ENCODE data around the gene KCNH2. TPM values are rescaled to one million over a fixed set of nuclear protein-coding genes. Genes with fewer than 3 reads are reported as not detected.

Gene KCNH2
- total and polyA plus RNA-seq, 10 of the 15 experiments (the other 5 are each of a cell fraction or from before 2014, with no cell fraction given): 0.04 to 0.24 (median 0.17) TPM; not detected in 6

- 25% methylated on average over 16 of the region's 16 CpGs for WGBS (ENCODE audit: insufficient coverage, insufficient replicate concordance, low lambda C conversion rate, missing lambda C conversion rate)
- no peaks in the 10 kb centered on the region for H3K9me3 ChIP-seq (replicated peaks; ENCODE audit: control insufficient read depth, insufficient read depth, low read length)
- TF ChIP-seq POU2F2 (IDR thresholded peaks at IDR 0.05; ENCODE audit: borderline replicate concordance, low read depth, low read length) (no peak), FOXM1 (IDR thresholded peaks at IDR 0.05; ENCODE audit: low read depth, low read length) (no peak), RFX5 (IDR thresholded peaks at IDR 0.05; ENCODE audit: low read depth, low read length) (no peak), TCF12 (IDR thresholded peaks at IDR 0.05; ENCODE audit: low read depth, low read length) (no peak), NBN (IDR thresholded peaks at IDR 0.05) (no peak)
- no peak for DNase-seq (ENCODE audit: low read depth, low spot score)
- H3K4me2 ChIP-seq (ENCODE audit: control insufficient read depth, insufficient read depth): no peak overlapping the region
- ChIA-PET POLR2A (no interaction called here), CTCF (interaction anchor here (0.9 to 2.0 kb wide), 3 partner anchors 10 to 46 kb away, joined by 3 to 6 read pairs (median 3); no protein-coding TSS in a partner anchor), RAD21 (ENCODE audit: unreplicated experiment) (no interaction called here), SMC1A (ENCODE audit: uncharacterized antibody, unreplicated experiment) (no interaction called here)
- no peak for FAIRE-seq
- H3K4me3 ChIP-seq: no peak overlapping the region
- no peak overlapping the region for H2AFZ ChIP-seq (ENCODE audit: control insufficient read depth, low read depth, low read length)
- H3K27ac ChIP-seq (ENCODE audit: control insufficient read depth, insufficient read depth): no peak overlapping the region
- no peak overlapping the region for H3K9ac ChIP-seq (ENCODE audit: control insufficient read depth, insufficient read depth, low read length)
- in situ Hi-C loops (cut with MboI): no loop called here
- no peaks in the 10 kb centered on the region for H3K79me2 ChIP-seq (ENCODE audit: control insufficient read depth, insufficient read depth, low read length)
- no TSS peak for BruUV-seq (replicated peaks)
- intact Hi-C loops (cut with micrococcal nuclease; ENCODE audit: unreplicated experiment): no loop called here
- H3K36me3 ChIP-seq (ENCODE audit: control insufficient read depth in 2 of 2, insufficient read depth in 2 of 2, low read length in 1 of 2): no peaks in the 10 kb centered on the region
- no peaks in the 10 kb centered on the region for H4K20me1 ChIP-seq (ENCODE audit: control insufficient read depth, insufficient read depth)
- H3K4me1 ChIP-seq (ENCODE audit: control insufficient read depth, insufficient read depth, low read length): no peaks in the 10 kb centered on the region
- H3K27me3 ChIP-seq (replicated peaks in 1 of 2; ENCODE audit: control insufficient read depth in 2 of 2, insufficient read depth in 2 of 2, low read length in 1 of 2): peaks cover 0 to 2% of the 10 kb centered on the region in 2 experiments; a peak in 2 of 4 replicates
- no peak for ATAC-seq
These were observed 9.3 kb downstream of the KCNH2 start for GRCh38 chr7:150968734-150969372.

- H4K20me1 ChIP-seq (ENCODE audit: control insufficient read depth, insufficient read depth): no peaks in the 10 kb centered on the region
- BruUV-seq (replicated peaks): no TSS peak
- ATAC-seq: no peak
- H3K4me2 ChIP-seq (ENCODE audit: control insufficient read depth, insufficient read depth): no peak overlapping the region
- peaks cover 0 to 2% of the 10 kb centered on the region in 2 experiments; a peak in 2 of 4 replicates for H3K27me3 ChIP-seq (replicated peaks in 1 of 2; ENCODE audit: control insufficient read depth in 2 of 2, insufficient read depth in 2 of 2, low read length in 1 of 2)
- no peak for DNase-seq (ENCODE audit: low read depth, low spot score)
- no peaks in the 10 kb centered on the region for H3K9me3 ChIP-seq (replicated peaks; ENCODE audit: control insufficient read depth, insufficient read depth, low read length)
- FAIRE-seq: no peak
- POLR2A ChIA-PET: no interaction called here
- no peak overlapping the region for H2AFZ ChIP-seq (ENCODE audit: control insufficient read depth, low read depth, low read length)
- no peak overlapping the region for H3K27ac ChIP-seq (ENCODE audit: control insufficient read depth, insufficient read depth)
- in situ Hi-C loops (cut with MboI) (no loop called here), intact Hi-C loops (cut with micrococcal nuclease; ENCODE audit: unreplicated experiment) (no loop called here)
- RAD21 ChIA-PET (ENCODE audit: unreplicated experiment): no interaction called here
- no peaks in the 10 kb centered on the region for H3K4me1 ChIP-seq (ENCODE audit: control insufficient read depth, insufficient read depth, low read length)
- no peak overlapping the region for H3K9ac ChIP-seq (ENCODE audit: control insufficient read depth, insufficient read depth, low read length)
- CTCF ChIA-PET: interaction anchor here (1.0 to 2.0 kb wide), 2 partner anchors 18 to 42 kb away, joined by 4 to 6 read pairs; no protein-coding TSS in a partner anchor
- no peaks in the 10 kb centered on the region for H3K36me3 ChIP-seq (ENCODE audit: control insufficient read depth in 2 of 2, insufficient read depth in 2 of 2, low read length in 1 of 2)
- no peak overlapping the region for H3K4me3 ChIP-seq
- H3K79me2 ChIP-seq (ENCODE audit: control insufficient read depth, insufficient read depth, low read length): no peaks in the 10 kb centered on the region
- SMC1A ChIA-PET (ENCODE audit: uncharacterized antibody, unreplicated experiment): no interaction called here
- 54% methylated on average over 15 of the region's 15 CpGs for WGBS (ENCODE audit: insufficient coverage, insufficient replicate concordance, low lambda C conversion rate, missing lambda C conversion rate)
- no peak for TF ChIP-seq BACH1 (IDR thresholded peaks at IDR 0.05; ENCODE audit: borderline replicate concordance)
- no peak for TF ChIP-seq CREM (IDR thresholded peaks at IDR 0.05; ENCODE audit: low read depth)
- no peak for TF ChIP-seq KAT2A (conservative IDR thresholded peaks at IDR 0.05; ENCODE audit: control insufficient read depth, low read depth, low read length)
- no peak for TF ChIP-seq NFYB (IDR thresholded peaks at IDR 0.05; ENCODE audit: insufficient read depth, low read depth, low read length)
- no peak for TF ChIP-seq CBX3 (IDR thresholded peaks at IDR 0.05; ENCODE audit: borderline replicate concordance, low read depth)
- no peak for TF ChIP-seq PBX3 (IDR thresholded peaks at IDR 0.05; ENCODE audit: insufficient replicate concordance, low read depth, low read length)
- TF ChIP-seq SUZ12 (IDR thresholded peaks at IDR 0.05; ENCODE audit: unreplicated experiment): no peak
- no peak for TF ChIP-seq SRF (IDR thresholded peaks at IDR 0.05; ENCODE audit: low read depth in 2 of 2, low read length in 2 of 2)
- no peak for TF ChIP-seq ELK1 (IDR thresholded peaks at IDR 0.05; ENCODE audit: low read depth, low read length)
These were observed 9.9 kb downstream of the KCNH2 start for GRCh38 chr7:150968056-150968733.
